COLO668 (cell line): ENCODE data around the gene SPPL2A.
A peak's percentile ranks its signal among the peaks of the same experiment; 100 is the strongest.
"Not testable (repeated sequence)": the region's sequence is repeated elsewhere in the genome, so short reads cannot be mapped to it uniquely, and the experiment has no call there.

Experiments
- DNase-seq: peaks from one replicate; lab custom pipeline; 2025; ENCODE audit not compliant: unreplicated experiment; lab: John Stamatoyannopoulos, UW

SPPL2A gene

DNA sequence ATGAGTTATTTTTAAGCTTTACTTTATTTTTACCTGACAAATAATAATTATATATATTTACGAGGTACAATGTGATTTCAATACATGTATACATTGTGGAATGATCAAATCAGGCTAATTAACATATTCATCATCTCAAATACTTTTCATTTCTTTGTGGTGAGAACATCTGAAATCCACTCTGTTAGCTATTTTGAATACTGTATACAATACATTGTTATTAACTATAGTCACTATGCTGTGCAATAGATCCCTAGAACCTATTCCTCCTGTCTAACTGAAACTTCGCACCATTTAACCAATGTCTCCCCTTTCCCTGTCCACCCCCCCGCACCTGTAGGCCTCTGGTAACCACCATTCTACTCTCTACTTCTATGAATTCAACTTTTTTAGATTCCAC is 7.9 kb upstream of the SPPL2A start:
- DNase-seq: no peak

DNA sequence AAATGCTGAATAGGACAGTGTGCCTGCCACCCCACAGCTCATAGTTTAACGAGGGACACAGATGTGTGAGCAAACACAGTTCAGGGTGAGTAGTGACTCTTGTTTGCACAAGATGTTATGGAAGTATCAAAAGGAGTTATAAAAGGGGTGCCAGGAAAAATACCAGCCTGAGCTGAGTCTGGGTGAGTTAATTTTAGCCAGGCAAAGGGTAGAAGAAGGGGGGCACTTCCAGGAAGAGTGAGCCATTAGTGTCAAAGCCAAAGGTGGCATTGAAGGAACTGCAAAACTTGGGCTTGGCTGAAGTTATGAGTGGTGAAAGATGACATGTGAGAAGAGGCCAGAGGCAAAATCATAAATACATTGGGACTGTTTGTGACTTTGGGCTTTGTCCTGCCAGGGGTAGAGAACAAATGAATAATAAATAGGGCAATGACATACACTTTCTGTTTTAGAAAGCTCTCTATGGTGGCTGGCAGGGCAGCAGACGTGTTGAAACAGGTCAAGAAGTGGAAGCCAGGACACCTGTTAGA is 1.9 kb upstream of the SPPL2A start:
- DNase-seq: peak; percentile 20

DNA sequence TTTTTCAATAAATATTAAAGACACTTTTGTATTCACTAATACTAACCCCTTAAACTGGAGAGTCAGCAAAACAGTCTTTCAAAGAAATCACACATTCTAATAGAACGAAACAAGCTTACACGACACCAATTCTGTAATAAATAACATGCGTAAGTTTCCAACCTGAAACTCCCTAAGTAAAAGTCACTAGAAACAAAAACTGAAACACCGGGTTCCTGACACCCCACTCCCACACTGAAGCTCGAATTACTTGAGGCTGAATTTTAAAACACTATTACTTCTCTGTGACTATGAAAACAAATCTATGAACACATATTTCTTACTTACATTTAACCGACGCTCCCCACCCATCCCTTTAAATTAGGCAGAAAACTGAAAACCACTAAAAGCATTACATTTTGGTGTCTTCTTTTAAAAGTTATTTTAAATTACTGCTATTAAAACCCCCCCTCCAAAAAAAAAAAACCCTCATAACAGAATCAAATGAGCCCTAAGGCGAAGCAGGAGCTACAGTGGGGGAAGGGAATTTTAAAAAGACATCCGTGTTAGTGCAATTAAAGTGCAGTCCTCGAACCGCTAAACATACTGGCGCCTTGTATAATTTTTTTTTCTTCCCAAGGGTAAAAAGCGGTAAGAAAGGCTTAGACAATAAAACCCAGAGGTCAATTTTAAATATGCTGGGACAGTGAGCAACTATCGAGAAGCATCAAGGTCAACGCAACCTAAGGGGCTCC is 878 bp downstream of the SPPL2A start:
- no peak for DNase-seq

DNA sequence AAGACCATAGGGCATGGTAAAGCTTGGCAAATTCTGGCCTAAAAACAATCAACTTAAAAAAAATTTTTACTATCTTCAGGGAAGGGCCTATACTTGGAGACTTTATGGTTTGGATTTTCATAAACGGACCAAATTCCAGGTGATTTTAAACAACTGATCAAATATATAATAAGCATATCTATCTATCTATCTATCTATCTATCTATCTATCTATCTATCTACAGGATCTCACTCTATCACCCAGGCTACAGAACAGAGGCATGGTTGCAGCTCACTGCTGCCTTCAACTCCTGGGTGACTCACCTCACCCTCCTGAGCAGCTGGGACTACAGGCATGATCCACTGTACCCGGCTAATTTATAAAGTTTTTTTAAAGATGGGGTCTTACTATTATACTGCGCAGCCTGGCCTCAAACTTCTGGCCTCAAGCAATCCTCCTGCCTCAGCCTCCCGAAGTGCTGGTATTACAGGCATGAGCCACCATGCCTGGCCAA is 6.7 kb downstream of the SPPL2A start:
- DNase-seq: no peak

DNA sequence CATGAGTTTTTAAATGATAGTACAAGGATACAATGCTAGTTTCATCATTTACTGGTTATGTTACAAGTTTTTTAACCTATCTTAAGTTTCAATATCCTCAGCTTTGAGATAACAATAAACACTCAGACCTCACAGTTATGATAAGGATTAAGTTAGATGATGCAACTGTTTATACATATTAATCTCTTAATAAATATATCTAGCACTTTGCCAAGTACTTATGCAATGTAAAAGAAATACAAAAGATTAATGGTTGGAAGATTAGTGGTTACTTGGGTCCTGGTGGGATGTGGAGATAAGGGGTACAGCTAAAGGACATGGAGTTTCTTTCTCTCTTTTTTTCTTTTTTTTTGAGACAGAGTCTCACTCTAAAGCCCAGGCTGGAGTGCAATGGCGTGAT is 12.0 kb downstream of the SPPL2A start:
- DNase-seq: no peak

DNA sequence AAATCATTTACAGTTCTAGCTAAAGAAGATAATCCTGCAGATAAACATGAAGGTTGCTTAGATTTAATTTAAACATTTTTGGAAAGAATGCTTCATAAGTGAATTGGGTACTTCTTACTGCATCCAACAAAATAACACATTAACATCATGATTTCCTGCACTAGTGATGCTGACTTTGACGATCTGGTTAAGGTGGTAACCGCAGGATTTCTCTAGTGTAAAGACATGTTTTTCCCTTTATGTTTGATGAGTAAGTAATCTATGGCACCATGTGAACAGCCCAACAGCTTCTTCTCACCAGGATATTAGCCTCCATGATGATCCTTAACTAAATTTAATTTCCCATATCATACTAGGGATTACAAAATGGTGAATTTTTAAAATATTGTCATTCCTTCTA is 14.1 kb downstream of the SPPL2A start:
- DNase-seq: no peak

DNA sequence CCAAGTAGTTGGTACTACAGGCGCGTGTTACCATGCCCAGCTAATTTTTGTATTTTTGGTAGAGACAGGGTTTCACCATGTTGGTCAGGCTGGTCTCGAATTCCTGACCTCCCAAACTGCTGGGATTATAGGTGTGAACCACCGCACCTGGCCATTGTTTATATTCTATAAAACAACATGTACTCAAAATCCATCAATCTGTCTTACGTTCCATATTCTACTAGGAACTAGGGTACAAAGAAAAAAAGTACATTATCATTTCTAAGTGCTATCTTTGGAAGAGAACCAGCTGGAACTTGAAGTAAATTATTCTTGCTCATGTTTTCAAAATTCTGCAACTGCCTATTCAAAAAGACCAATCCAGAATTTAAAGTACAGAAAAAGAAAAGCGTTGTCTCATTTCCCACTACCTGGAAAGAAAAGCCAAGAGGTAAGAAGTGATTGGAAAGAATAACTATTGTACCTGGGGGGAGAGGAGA is 15.2 kb downstream of the SPPL2A start:
- no peak for DNase-seq

DNA sequence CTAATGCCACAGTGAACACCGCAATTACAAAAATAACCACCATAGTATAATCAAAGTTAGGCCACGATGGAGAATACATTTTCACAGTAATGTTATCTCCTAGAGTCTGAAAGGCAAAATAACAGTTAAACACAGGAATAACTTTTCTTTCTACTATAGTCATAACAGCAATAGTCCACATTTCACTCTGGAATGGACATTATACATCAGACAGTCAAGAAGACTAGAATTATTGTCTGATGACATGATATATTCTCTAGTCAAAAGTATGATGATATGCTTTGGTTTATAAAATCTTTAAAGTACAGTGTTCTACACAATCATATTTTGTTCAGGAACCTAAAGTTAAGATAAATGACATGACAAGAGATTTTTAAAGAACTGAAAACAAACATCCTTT is 18.0 kb downstream of the SPPL2A start:
- DNase-seq: no peak

DNA sequence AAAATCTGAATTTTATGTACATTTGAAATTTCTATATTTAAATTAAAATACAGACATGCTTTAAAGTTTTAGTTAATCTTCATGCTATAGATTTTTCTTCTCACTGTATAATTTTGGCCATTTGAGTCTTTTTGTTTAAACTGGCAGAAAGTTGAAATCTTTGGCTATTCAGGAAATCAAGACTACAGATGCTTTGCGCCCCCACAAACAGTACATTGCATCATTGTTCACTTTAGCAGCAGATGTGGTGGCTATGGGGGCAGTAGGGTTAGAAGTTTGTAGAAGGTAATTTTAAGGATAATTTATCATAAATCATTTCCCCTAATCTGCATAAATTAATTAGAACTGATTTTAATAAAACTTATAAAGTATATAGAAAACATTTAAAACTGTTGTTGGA is 20.9 kb downstream of the SPPL2A start:
- no peak for DNase-seq

DNA sequence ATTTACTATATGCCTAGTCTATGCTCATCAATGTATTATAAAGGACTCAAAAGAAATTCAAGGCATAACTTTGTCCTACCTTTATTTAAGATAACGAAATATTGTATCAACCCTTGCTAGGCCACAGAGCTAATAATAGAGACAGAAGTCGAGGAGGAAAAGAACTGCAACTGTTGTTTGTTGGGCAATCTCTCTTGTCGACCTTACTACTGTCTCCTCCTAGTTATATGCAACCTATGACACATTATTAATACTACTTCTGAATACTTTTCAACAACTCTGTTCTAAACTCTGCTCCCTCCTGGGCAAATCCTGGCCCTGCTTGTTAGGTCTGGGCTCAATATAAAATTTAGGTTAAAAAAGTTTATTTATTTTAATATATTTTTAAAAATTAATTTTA is 24.6 kb downstream of the SPPL2A start:
- DNase-seq: no peak

DNA sequence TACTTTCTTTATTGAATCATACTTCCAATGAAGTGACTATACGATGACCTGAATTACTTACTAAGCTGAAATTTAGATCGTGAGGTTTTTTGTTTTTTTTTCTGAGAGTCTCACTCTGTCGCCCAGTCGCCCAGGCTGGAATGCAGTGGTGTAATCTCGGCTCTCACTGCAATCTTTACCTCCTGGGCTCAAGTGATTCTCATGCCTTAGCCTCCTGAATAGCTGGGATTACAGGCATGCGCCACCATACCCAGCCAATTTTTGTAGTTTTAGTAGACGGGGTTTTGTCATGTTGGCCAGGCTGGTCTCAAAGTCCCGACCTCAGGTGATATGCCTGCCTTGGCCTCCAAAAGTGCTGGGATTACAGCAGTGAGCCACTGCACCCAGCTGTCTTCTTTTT is 28.7 kb downstream of the SPPL2A start:
- DNase-seq: no peak

DNA sequence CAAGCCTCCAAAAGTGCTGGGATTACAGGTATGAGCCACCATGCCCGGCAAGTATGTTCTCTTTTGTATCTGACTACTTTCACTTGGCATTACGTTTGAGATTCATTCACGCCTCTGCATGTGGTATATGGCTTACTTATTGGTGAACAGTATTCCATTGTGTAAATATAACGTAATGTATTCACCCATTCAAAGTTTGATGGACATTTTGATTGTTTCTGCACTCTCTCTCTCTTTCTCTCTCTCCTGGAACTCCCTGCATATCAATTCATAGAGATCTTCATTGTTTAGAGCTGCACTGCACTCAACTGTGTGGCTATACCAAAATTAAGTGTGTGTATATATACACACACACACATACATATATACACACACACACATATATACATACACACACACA is 30.4 kb downstream of the SPPL2A start:
- DNase-seq: no peak

DNA sequence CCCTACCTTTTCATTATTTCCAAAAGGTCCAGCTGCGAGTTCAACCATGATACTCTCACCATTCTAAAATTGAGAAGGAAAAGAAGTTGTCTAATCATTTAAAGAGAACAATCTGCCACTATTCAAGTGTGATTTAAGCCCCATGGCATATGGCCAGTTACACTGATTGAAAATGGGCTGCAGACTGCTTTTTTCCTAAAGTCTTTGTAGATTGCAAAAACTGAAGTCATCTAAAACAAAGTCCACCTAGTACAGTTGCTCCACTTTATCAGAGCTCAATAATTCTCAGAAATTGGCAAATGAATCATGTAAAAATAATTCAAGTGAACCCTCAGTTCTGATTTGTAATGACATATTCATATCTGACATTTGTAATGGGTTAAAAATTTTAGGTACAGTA is 39.2 kb downstream of the SPPL2A start:
- no peak for DNase-seq

DNA sequence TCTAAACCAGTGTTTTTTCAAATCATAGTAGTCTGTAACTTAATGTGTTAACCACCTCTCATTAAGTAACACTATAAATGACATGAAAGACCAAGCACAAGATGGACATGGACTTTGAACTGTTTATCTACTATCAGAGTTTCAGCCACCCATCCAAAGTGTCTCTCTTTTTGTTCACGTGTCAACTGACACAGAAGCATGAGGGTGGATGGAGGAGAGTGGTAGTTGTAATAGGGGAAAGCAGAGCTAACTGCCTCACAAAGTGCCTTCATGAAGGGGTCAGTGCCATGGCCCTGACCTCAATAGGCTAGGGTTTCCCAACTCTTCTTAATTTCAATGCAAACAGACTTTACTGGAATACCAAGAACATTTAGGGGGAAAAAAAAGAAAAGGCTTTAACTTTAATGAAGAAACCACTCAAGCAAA is 46.8 kb downstream of the SPPL2A start:
- no peak for DNase-seq

DNA sequence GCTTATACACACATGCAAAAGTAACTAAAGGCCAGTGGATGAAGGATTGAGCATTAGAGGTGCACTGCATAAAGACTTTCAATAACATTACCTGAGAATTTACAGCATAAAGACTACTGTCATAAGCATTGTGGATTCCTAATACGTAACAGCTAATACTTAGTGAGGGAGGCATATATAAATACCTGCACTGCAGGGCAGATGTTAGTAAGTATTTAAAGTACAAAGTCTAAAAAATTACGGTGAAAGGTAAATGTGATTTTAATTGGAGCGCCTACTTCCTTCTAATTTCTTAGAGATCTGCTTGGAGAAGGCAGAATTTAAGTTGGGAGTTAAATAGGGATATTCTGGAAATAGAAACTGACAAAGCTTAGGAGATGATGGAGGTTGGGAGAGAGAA is 53.5 kb downstream of the SPPL2A start:
- DNase-seq: no peak

DNA sequence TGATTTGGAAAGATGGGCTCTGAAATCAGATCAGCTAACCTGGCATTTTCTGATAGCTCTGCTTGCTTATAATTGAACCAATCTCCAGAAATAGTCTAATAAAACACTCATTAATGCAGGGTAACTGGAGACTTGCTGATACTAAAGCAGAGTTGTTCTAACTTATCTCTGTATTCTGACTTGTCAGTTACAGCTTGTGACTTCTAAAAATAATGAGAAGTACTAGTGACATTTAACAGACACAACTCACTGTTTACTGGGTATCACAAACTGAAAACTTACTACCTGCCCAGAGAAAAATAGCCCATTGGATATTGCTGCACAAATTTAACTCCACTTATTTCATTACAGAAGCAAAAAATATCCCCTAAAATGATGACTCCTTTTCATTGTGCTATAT is 54.9 kb downstream of the SPPL2A start:
- no peak for DNase-seq

DNA sequence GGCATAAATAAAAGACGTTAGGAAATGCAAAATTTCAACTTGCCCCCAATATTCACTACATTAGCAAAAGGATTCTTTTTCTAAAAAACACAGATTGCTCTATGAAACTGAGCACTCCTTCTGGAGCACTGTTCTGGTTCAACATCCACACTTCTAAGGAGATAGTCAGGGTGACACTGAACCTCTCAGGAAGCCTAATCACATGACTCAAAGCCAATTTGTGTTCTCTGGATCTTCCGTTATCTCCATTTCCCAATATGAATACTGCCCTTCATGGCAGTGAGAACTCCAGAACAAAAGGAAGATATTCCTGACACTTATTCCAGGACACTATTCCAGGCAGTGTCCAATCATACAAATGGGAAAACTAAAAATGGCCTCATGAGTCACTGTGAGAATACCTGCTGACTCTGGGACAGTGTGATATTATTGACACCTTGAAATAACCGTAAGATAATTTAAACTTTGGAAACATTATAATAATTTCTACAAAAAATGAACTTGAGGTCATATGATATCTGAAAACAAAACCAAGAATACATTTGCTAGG is 57.6 kb downstream of the SPPL2A start:
- no peak for DNase-seq

DNA sequence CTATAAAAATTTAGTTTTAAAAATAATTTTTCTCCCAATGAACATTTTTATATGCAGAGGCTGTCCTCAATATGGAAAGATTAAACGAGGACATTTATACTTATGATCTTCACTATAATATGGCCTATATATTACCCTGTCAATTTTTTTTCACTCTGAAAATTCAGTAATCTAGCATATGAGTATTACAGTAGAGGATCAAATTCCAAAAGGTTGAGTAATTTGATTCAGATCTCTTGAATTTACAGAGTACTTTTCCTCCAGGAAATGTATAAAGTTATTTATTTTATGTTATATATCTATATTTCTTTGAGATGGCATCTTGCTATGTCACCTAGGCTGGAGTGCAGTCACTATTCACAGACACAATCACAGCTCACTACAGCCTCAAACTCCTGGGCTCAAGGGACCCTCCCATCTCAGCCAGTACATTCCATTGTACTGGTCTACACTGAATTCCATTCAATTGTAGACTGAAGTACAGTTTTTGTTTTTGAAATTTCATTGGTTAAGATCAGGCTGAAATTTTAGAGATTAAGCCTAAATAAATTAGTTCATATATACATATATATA is 62.7 kb downstream of the SPPL2A start:
- no peak for DNase-seq

DNA sequence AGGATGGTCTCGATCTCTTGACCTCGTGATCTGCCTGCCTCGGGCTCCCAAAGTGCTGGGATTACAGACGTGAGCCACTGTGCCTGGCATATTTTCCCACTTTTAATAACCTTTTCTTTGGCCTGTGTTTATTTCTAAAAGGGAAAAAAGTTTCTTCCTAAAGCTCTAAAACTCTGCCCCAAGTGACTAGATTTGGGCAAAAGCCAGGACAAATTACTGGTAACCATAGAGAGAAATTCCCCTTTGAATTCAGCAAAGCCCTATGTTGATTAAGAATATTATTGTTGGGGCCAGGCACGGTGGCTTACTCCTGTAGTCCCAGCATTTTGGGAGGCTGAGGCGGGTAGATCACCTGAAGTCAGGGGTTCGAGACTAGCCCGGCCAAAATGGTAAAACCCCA is 67.4 kb downstream of the SPPL2A start:
- no peak for DNase-seq

DNA sequence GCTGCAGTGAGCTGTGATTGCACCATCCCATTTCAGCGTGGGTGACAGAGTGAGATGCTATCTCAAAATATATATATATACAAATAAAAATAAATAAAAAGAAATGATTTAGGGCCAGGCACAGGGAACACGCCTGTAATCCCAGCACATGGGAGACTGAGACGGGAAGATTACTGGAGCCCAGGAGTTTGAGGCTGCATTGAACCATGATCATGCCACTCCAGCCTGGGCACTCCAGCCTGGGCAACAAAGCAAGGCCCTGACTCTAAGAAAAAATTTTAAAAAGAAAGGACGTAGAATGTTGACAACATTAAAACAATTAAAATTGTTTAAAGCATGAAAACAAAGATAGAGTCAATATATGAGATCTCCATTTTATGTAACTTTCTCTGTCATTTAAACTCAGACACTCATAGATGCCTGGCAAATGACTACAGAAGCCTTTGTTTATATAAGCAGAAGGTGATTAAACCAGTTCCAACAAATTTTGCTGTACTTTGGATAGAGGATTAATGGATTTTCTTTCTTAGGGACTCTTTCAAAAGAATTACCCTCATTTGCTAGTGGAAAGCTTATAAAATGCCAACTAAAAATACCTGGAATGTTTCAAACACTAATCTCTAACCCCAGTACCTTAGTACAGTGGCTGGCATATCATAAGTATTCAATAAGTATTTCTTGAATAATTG is 68.3 kb downstream of the SPPL2A start:
- no peak for DNase-seq

DNA sequence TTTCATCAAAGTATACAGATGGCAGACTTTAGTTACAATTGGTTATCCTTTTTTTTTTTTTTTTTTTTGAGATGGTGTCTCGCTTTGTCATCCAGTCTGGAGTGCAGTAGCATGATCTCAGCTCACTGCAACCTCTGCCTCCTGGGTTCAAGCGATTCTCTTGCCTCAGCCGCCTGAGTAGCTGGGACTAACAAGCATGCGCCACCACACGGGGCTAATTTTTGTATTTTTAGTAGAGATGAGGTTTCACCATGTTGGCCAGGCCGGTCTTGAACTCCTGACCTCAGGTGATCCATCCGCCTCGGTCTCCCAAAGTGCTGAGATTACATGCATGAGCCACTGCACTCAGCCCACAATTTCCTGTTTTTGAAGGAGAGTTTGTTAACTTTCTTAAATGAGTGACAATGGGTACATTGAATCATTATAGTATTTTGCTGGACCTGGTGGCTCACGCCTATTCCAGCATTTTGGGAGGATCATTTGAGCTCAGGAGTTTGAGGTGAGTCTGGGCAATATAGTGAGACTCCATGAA is 70.8 kb downstream of the SPPL2A start:
- DNase-seq: not testable (repeated sequence)
